Suprapubic skin (tissue), 3 donors: ENCODE measurements around the gene KYAT1.

Source experiments
- EP300 ChIP-seq: sonication (generic); formaldehyde crosslinking; IDR thresholded peaks from one replicate; pipeline ENCODE4 v1.6.1; 2017; ENCODE audit warnings: antibody characterized with exemption
- TF ChIP-seq, protein P1 (sequence below), 2 donors: fragments of 200-600 bp in 1 of 2; fragments of 450-650 bp in 1 of 2; sonication (generic) in 1 of 2; IDR thresholded peaks; one replicate each; pipeline ENCODE4 v1.5.1; 2016 to 2019; ENCODE audit warnings: antibody characterized with exemption in 2 of 2, mild to moderate bottlenecking in 1 of 2, moderate library complexity in 1 of 2

DNA sequence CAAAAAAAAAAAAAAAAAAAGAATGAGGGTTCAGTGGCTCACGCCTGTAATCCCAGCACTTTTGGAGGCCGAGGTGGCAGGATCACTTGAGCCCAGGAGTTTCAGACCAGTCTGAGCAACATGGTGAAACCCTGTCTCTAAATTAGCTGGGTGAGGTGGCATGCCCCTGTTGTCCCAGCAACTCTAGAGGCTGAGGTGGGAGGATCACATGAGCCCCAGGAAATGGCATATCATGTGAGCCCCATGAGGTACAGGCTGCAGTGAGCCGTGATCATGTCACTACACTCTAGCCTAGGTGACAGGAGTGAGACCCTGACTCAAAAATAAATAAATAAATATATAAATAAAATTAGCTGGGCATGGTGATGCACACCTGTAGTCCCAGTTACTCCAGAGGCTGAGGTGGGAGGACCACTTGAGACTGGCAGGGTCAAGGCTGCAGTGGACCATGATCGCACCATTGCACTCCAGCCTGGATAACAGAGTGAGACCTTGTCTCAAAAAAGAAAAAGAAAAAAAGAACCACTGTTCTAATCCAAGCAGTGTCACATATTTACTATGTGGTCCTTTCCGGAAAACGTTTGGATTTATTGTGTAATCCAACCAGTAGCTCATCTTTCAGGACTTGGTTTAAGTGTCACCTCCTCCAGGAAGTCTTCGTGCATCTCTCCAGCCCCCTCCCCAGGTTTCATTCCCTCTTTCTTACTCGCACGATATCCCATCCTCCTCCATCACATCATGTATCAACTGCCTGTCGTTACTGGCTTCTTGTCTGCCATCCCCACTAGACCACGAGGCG, 39.9 kb downstream of the KYAT1 start:
- TF ChIP-seq EP300: no peak
- TF ChIP-seq, protein P1, sequence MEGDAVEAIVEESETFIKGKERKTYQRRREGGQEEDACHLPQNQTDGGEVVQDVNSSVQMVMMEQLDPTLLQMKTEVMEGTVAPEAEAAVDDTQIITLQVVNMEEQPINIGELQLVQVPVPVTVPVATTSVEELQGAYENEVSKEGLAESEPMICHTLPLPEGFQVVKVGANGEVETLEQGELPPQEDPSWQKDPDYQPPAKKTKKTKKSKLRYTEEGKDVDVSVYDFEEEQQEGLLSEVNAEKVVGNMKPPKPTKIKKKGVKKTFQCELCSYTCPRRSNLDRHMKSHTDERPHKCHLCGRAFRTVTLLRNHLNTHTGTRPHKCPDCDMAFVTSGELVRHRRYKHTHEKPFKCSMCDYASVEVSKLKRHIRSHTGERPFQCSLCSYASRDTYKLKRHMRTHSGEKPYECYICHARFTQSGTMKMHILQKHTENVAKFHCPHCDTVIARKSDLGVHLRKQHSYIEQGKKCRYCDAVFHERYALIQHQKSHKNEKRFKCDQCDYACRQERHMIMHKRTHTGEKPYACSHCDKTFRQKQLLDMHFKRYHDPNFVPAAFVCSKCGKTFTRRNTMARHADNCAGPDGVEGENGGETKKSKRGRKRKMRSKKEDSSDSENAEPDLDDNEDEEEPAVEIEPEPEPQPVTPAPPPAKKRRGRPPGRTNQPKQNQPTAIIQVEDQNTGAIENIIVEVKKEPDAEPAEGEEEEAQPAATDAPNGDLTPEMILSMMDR (IDR thresholded peaks at IDR 0.05): no peak
